Measurements from ENCODE around the gene CCDC27.

Gene CCDC27

GRCh38 chr1:3777647-3778589 is 25.7 kb downstream of the CCDC27 start:
- DNase-seq: no peak

GRCh38 chr1:3778590-3779264 is 26.5 kb downstream of the CCDC27 start:
- DNase-seq: peak in 1 of 2 experiments; percentile 16

GRCh38 chr1:3779265-3779911 is 27.1 kb downstream of the CCDC27 start:
- no peak for DNase-seq

DNA sequence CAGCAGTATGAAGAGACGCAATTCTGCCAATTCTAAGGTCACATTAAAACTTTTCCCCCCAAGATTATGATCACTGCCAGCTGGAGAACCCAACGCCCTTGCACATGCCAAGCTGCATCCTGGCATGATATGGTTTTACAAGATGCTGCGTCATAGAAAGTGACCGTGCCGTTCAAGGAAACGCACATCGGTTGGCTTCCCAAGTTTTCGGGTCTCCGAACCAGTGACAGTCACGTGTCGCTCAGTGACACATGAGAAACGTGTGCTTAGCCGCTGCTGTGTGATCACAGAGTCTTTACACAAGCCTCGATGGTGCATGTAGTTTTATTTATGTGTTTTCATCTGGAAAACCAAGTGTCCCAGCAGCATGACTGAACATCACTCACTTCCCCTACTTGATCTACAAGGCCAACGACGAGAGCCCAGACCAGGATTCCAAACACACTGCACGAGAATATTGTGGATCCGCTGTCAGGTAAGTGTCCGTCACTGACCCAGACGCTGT is 27.7 kb downstream of the CCDC27 start:
- no peak for DNase-seq

DNA sequence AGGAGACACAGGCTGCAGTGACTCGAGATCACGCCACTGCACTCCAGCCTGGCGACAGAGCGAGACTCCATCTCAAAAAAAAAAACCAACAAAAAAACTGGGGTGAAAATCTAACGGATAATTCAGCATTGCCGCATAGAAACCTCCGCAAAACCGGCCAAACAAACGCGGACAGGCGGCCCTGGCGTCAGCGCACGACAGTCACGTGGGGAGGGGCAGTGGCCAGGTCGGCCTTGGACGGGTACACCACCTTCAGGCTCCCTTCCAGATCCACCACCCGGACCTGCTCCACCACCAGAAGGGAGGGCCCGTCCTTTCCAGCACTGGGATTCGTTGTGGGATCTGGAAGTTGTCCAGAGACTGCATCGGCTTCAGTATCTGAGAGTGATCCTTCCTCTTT is 28.7 kb downstream of the CCDC27 start:
- DNase-seq: no peak

DNA sequence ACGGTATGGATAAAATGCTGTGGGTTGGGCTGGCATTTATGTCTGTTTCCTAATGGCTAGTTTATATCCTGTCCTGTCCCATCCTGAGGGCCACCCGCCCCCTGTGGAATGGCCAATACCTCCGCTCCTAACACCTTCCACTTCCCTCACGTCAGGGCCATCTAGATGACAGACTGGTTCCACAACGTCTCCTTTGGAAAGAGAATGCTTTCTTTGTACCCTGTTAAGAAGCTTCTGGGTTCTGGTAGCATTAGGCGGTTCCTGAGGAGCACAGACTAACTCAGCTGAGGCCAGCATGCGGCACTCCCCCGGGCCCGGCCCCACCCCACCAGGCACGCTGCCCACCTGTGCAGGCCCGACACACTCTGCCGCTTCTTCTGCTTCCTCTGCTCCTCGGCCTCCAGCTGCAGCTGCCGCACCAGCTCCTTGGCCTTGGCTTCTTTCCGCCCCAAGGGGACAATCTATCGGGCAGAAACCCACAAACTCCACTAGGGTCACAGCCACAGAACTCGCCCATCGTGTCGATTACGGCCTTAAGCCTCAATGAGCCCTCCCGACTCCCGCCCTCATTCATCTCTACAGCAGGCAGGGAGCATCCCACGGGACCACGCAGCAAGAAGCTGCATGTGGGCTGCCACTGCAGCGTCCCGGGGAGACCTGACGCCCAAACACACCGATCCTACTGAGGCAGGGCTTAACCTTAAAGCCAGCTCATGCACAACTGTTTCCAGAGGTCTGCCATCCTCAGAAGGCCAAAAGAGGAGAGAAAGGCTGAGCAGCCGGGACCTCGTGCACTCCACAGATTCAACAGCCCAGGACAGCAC is 31.6 kb downstream of the CCDC27 start:
- no peak for DNase-seq

DNA sequence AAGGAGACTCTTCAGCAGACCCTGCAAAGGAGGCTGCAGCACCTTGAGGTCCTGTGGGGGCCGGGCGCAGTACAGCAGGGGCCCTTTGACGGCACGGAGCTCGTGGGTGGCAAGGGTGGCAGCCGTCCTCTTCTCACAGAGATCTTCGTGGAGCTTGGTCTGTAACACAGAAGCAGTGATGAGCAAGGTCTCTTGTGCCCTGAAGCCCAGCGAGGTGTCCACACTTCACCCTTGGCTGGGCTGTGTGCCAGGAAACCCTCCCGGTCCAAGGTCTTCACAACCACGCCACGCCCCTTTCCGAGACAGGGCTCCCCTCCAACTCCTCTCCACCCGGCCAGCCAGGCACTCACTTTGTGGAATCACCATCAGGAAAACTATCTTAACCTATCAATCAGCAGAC is 32.8 kb downstream of the CCDC27 start:
- DNase-seq: no peak

DNA sequence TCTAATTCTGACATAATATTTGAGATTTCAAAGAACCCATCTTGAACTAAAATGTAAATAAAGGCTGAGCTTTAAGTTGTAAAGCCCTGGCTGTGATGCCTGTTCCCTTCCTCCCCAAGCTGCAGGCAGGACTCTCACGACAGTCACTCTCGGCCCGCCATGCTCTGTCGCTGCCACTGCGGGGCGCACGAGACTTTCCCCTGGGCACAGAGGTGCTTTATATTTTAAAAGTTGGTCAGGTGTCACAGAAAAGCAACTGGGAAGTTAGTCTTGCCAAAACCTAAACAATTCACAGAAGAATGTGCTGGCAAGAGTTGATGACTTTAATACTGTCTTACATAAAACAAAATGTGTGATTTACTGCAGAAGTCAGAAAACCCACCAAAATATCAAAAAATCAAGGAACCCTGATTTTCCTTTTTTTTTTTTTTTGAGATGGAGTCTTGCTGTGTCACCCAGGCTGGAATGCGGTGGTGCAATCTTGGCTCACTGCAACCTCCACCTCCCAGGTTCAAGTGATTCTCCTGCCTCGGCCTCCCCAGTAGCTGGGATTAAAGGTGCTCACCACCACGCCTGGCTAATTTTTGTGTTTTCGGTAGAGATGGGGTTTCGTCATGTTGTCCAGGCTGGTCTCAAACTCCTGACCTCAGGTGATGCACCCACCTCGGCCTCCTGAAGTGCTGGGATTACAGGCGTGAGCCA is 33.4 kb downstream of the CCDC27 start:
- no peak for DNase-seq

DNA sequence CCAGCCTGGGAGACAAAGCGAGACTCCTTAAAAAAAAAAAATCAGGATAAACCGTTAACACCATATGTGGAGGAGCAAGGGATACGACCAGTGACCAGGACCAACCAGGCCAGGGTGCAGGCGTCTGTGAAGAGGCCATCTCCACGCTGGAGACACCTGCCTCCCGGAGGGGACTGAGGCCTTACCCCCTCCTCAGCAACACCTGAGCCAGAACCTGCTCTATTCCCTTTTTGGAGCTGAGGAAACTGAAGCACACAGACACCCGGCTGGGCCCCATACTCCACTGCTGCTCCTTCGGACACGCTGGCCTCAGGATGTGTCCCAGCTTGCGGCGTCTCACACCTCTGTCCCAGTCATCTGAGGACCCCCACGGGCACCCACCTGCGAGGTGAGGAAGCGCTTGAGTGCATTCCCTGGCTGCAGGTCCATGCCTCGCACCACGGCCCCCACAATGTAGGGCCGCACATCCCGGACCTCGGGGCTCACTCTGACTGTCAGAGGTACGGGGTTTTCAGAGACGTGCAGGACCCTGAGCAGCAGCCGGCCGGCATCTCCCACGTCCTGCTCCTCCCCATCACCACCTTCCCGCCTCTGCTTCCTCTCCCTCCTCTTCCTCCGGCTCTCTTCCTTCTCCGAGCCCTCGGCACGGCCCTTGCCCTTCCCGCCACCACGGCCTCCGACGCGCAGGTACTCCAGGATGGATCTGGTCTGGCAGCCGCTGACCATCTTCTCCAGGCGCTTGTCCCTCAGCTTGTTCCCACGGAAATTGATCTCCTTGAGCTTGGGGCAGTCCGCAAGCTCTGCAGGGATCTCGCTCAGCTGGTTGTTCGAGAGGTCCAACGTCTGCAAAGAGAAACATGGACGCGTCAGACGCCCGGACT is 34.5 kb downstream of the CCDC27 start:
- DNase-seq: no peak

- no peak for DNase-seq
Observed at GRCh38 chr1:3787349-3787715, 35.1 kb downstream of the CCDC27 start.

GRCh38 chr1:3787745-3788605 is 35.7 kb downstream of the CCDC27 start:
- no peak for DNase-seq

DNA sequence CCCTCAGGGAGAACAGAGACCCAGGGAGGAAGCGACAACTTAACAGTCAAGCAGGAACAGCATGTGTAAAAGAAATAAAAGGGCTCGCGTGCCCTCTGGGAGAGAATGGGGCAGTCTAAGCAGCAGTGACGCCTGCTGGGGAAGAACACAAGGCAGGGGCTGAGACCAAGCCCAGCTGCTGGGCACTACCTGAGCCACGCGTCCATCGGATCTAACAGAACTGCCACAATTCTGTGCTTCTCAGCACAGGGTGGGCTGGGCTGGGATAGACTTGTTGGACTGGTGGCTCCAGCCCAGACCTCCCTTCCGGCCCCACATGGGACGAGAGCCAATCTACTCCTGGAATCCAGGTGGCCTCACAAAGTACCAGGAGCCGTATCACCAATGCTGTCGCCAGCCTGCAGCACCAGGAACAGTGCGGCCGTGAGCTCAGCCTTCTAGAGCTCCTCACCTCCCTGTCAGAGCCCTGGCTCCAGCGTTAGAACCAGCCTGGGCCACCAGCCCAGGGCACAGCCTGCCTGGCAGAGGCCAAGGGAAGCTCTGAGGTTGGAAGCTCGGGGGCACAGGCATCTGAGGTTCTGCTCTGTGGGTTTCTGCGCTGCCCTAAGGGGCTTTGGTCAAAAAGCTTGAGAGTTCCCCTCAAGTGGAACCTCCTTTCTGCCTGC is 36.6 kb downstream of the CCDC27 start:
- peak in 1 of 2 experiments; percentile 18 for DNase-seq

- DNase-seq: no peak
Observed at GRCh38 chr1:3789421-3790300, 37.4 kb downstream of the CCDC27 start.

GRCh38 chr1:3790500-3790923 is 38.3 kb downstream of the CCDC27 start:
- no peak for DNase-seq

- no peak for DNase-seq
Observed at GRCh38 chr1:3790952-3791351, 38.7 kb downstream of the CCDC27 start.

GRCh38 chr1:3795453-3796214 is 43.4 kb downstream of the CCDC27 start:
- DNase-seq: no peak
